HG03139 (cell line): ENCODE measurements around the gene METAP2.
A peak's percentile ranks its signal among the peaks of the same experiment; 100 is the strongest.
"Not testable (repeated sequence)": the region's sequence is repeated elsewhere in the genome, so short reads cannot be mapped to it uniquely, and the experiment has no call there.

ENCODE experiments used
- ATAC-seq: cut with Tn5 transposase; IDR thresholded peaks from one replicate; pipeline ENCODE4 v1.9.1; 2021; ENCODE audit not compliant: unreplicated experiment

Gene METAP2

DNA sequence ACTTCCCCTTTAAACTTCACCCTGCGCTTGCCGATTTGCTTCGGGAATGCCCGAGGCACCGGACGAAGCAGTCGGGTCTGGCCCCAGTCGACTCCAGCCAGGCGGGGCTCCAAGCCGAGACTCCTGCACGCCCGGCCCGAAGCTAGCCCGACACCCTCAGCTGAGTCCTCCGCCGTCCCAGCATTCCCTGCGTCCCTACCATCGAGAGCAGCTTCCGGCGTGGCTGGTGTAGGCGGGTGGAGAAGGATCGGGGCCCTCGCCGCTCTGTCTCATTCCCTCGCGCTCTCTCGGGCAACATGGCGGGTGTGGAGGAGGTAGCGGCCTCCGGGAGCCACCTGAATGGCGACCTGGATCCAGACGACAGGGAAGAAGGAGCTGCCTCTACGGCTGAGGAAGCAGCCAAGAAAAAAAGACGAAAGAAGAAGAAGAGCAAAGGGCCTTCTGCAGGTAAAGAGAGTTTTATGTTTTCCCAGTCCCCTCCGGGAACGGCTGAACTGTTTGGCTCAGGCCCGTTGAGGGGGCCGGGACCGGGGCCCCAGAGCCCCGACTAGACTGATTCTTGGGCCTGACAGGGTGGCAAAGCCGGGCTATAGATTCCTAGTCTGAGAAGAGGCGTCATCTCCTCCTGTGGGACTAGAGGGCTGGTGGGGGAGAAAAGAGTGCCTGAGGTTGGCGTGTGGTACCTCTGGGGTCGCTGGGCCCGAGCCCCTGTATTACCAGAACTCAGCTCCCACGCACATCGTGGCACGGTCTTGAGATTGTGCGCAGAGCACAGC is at the start of gene METAP2:
Gene METAP2, plus strand, starts transcription at position 269 of the 776 bp plus-strand sequence. Its CDS starts 28 bp downstream, at position 297.
- peak; percentile 99 for ATAC-seq

DNA sequence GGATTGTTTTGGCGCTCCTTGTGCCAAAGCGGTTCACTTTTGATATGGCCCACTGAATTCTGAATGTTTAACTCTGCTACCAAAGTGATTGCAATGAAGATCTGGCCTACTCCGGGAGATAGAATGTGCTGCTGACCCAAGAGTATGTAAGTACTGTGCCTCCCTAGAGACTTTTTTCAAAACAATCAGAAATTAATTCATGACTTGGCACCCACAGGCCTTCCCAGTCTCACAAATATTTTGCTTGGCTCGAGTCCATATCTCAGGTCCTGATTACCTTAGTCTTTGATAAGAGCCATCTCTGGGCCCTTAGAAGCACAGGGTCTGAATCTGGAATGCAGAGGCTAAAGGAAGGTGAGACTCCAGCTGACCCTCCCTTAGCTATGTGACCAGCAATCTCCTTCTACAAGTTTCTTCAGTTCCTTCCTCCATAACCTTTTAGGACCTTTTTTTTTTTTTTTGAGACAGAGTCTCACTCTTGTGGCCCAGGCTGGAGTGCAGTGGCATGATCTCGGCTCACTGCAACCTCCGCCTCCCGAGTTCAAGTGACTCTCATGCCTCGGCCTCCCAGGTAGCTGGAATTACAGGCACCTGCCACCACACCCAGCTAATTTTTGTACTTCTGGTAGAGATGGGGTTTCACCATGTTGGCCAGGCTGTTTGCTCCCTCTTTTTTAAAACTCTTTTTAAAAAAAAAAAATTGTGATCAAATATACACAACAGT is 49.5 kb upstream of the METAP2 start:
- ATAC-seq: no peak

DNA sequence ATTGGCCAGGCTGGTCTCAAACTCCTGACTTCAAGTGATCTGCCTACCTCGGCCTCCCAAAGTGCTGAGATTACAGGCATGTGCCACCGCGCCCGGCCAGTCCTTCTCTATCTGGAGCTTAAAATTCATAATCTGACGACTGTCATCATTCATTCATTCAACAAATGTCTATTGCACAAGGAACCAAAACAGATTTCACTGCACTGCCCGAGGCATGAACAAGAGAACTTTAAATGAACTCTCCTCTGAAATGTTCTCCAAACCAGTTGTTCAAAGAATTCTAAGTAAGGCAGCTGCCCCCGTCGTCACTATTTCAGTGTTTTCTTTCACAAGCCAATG is 44.8 kb upstream of the METAP2 start:
- ATAC-seq: no peak

DNA sequence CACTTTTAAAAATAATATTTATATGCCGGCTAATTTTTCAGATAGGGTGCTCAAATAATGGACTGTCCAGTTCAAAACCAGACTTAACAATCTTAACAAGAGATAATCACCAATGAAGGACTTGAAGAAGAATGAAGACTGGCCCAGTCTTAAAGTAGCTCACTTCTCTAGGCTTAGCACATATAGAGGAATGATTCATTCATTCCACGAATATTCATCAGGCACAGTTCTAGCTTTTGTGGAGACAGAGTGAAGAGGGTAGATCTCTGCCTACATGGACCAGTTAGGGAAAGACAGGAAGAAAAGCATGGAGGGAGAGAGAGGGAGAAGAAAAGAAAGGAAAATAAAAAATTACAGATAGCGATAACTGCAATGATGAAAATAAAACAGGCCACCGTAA is 42.8 kb upstream of the METAP2 start:
- no peak for ATAC-seq

DNA sequence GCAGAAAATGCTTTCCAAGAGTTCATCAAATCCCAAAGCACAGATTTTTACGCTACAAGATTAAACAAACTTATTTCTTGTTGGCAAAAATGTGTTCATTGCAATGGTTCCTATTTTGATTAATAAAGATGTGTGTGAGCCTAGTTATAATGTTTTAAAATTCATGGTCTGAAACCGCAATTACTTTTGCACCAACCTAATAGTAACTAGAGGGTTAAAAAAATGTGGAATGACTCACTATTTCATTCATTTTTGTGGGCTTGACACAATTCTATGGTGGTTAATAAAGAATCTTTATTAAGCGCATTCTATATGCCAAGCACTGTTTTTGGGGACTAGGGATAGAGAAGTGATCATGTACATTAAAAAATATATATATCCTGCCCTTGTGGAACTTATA is 38.6 kb upstream of the METAP2 start:
- ATAC-seq: no peak

DNA sequence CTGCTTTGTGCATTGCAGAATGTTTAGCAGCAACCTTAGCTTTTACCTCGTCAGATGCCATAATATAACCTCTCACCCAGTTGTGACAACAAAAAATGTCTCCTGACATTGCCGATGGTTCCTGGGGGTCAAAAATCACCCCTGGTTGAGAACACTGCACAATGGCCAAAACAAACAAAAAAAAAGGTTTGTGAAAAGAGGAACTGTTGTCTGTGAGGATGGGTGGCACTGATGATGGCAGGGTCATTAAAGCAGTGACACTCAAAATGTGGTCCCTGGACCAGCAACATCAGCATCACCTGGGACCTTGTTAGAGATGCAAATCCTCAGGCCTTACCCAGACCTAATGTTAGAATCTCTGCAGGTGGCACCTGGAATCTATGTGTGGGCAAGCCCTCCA is 36.4 kb upstream of the METAP2 start:
- no peak for ATAC-seq

DNA sequence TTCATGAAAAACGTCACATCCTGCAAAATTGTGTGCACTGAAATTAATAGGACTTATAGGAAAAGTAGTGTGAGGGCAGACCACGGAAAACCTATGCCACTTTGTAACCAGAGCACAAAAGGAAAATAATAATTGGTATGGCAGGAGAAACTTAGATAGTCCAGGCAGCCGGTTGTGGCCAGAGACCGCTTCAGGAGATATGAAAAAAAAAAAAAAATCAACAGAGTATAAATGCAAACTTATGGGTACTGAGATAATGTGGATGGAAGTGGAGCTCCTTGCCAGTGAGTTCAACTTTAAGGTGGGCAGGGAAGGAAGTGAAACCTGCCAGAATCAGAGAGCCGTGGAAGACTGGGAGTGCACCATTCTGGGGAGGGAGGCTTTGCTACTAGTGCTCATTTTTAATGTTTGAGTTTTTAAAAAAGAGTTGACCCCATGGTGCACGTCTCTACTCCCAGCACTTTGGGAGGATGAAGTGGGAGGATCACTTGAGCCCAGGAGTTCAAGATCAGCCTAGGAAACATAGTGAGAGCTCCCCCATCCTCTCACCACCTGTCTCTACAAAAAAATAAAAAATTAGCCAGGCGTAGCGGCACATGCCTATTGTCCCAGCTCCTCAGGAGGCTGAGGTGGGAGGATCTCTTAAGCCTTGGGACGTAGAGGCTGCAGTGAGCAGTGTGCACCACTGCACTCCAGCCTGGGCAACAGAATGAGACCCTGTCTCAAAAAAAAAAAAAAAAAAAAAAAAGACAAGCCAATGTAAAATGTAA is 34.3 kb upstream of the METAP2 start:
- no peak for ATAC-seq

DNA sequence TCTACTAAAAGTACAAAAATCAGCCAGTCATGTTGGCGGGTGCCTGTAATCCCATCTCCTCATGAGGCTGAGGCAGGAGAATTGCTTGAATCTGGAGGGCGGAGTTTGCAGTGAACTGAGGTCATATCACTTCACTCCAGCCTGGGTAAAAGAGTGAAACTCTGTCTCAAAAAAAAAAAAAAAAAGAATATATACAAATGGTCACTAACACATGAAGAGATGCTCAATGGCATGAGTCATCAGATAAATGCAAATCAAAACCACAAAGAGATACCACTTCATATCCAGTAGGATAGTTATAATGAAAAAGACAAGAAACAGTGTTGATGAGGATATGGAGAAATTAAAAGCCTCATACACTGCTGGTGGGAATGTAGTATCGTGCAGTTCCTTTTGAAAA is 33.6 kb upstream of the METAP2 start:
- no peak for ATAC-seq

DNA sequence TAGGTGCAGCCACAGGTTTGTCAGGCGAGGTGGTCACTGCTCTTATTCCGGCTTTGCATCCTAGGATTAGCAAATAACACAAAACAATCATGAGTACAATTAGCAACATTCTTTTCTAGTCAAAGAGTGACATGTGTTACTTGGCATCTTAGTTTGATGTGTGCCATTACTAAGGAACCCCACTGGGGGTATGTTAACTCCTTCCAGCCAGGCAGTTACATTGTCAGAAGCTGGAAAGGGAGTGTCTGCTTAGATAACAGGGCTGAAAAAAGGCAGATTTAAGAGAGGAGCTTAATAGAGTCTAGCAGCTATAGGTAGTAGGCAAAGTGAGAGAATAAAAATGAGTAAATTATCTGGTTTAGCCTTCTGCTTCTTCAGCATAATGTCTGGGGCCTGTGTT is 30.5 kb upstream of the METAP2 start:
- ATAC-seq: no peak

DNA sequence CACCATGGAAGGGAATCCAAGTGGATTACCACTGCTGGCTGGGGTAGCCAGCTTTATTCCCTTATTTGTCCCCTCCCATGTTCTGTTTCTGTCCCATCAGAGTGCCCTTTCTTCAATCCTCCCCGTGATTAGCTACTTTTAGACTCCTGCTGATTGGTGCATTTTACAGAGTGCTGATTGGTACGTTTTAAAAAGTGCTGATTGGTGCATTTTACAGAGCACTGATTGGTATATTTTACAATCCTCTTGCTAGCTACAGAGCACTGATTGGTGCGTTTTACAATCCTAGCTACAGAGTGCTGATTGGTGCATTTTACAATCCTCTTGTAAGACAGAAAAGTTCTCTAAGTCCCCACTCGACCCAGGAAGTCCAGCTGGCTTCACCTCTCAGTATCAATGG is 28.9 kb upstream of the METAP2 start:
- not testable (repeated sequence) for ATAC-seq

DNA sequence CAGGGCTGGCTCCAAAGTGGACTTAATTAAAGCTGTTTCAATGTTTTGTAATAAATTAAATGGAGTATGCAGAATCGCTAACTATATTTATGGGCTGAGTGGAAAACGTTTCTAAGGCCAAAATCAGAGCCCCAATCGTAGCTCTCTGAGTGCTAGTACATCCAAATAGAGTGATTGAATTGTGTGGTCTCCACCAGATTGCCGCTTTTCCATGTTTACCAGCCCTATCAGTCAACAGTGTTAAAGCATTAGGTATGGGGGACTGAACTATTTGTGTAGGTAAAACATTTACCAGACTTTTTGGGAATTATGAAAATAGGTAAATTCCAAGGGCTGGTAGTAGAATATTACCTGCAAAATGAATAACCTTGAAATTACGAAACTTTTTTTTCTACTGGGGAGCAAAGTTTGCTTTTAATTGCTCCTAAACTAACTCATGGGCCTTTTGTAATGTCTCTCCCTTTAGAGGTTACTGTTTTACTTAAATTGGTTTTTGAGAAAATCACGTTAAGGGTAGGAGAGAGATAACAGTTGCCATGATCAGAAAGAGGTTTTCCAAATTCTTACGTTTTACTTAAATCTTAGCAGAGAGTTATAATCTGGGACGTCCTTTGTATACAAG is 28.0 kb upstream of the METAP2 start:
- ATAC-seq: no peak

DNA sequence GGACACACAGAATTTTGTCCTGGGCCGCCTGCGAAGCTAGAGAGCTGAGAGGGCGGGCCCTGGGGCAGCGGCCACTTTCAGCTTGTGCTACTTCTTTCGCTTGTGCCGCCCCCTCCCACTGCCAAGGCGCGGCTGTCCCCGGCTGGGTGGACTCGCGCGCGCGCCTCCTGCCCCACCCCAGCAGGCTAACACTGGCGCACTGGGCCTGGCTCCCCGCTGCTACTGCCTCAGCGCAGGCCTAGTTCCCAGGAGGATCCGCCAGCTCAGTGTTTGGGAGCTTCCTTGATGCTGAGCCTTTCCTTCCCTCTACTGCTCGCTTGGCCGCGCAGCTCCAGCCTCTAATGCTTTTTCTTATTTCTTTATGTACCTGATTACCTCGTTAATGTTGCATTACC is 27.4 kb upstream of the METAP2 start:
- no peak for ATAC-seq

DNA sequence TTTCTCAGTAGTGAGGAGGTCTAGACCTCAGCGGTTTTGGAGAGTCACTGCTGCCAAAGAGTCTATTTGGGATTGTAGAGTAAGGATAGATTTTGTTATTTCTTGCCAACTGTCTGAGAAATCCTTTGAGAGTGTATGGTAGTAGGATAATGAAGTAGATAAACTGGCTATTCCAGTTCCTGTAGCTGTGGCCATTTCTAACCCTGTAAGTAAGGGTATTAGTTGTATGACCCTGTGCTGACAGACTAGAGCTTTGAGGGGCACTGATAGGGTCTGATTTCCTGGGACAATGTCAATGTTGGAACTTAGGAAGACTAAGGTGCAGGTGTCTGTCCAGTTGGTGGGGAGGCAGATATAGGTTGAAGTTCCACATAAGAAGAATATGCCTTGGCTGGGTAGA is 24.3 kb upstream of the METAP2 start:
- ATAC-seq: not testable (repeated sequence)

DNA sequence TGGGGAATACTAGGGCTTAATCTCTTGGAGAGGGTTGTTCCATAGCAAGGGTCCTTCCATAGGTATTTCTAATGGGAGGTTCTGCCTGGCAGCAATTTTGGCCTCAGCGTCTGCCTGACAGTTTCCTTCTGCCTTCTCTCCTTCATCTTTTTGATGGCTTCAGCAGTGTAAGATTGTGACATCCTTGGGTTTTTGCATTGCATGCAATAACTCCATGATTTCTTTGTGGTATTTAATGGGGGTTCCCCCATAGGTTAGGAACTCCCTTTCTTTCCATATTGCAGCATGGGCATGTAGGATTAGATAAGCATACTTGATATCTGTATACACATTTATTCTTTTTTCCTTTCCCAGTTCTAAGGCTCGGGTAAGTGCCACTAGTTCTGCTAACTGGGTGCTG is 21.5 kb upstream of the METAP2 start:
- not testable (repeated sequence) for ATAC-seq

DNA sequence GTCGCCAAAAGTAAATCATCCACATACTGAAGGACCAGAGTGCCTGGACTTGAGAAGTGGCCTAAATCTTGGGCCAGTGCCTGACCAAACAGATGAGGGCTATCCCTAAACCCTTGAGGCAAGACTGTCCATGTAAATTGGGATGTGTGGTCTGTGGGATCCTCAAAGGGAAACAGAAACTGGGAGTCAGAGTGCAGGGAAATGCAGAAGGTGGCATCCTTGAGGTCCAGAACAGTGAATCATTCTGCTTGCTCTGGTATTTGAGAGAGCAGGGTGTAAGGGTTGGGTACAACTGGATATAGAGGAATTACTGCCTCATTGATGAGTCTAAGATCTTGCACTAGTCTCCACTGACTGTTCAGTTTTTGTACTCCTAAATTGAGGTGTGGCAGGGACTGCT is 20.1 kb upstream of the METAP2 start:
- ATAC-seq: not testable (repeated sequence)

DNA sequence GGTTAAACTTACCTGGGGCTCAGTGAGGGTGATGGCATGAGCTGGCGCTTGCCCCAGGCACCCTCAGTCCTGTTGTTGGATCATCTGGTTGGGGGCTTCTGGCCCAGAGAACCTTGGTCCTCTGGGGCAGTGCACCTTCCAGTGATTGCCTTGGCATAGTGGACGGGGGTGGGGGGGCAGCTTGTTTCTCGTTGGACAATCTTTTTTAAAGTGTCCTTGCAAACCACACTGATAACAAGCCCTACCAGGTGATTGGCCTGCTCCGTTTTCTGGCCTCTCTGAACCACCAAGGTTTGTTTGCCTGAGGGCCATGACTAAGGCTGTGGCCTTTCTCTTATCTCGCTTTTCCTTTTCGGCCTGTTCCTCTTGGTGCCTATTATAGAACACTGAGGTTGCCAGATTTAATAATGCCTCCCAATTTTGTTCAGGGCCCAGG is 19.2 kb upstream of the METAP2 start:
- not testable (repeated sequence) for ATAC-seq

DNA sequence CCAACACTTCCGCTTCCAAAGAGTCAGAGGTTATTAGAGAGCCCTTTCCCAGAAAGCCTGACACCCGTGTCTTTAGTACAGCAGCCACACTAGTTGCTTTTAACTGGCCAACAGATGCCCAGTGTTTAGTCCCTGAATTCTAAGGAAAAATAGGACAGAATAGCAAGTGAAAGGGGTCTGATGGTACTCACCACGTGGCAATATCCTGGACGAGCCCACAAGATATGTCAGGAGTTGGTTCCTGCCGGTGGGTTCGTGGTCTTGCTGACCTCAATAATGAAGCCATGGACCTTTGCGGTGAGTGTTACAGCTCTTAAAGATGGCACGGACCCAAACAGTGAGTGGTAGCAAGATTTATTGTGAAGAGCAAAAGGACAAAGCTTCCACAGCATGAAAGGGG is 16.3 kb upstream of the METAP2 start:
- ATAC-seq: not testable (repeated sequence)

DNA sequence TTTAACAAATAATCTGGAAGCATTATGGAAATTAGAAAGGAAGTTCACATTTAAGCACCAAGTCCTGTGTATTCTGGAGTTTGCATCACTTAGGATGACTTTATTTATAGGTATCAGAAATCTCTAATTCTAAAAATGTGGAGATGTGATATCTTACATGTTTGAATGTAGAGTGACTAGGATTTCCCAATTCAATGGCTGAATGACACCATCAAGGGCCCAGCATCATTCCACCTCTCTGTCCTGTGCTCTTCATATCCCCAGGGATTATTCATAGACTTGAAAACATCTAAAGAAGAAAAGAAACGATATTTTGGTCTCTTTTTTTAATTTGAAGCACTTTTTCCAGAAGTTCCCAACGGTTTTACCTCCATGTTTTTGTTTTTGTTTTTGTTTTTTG is 15.2 kb upstream of the METAP2 start:
- ATAC-seq: no peak

DNA sequence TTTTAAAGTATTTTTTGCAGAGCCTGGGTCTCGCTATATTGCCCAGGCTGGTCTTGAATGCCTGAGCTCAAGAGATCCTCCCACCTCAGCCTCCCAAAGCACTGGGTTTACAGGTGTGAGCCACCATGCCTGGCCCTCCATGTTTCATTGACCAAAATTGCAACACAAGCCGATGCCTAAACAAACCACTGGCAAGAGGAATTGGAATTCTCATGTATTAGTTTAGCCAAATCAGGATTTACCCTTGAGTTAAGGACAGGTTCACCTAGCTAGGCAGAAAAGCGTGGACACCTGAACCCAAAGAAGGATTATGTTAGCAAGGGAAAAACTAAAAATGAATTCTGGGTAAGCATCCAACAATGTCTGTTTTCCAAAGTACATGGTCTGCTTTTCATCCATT is 14.6 kb upstream of the METAP2 start:
- ATAC-seq: no peak

DNA sequence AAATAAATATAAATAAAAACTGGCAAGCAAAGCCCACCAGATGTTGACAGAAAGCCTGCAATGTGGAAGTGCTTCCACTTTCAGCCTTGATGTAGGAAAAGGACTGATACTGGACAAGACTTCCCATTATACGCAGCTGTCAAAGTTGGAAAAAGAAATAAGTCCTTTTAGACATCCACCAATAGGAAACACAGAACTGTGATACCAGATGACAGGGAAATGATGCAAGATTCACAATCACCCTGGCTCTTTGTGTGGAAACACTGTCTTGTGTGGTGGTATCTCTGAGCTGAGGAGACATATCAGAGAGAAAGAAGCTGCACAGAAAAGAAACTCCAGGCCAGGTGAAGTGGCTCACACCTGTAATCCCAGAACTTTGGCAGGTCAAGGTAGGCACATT is 13.8 kb upstream of the METAP2 start:
- no peak for ATAC-seq

DNA sequence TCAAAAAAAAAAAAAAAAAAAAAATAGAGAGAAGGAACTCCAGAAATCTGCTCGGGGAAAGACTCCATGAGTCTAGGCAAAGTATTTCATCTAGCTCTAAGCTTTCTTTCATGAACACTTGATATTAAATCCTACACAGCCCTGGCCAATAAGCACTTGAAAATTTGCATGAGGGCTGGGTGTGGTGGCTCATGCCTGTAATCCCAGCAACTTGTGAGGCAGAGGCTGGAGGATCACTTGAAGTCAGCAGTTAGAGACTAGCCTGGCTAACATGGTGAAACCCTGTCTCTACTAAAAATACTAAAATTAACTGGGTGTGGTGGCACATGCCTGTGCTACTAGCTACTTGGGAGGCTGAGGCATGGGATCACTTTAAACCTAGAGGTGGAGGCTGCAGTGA is 13.1 kb upstream of the METAP2 start:
- ATAC-seq: no peak
